ENCODE data around the gene MOV10L1. TPM values are rescaled to one million over a fixed set of nuclear protein-coding genes. Genes with fewer than 3 reads are reported as not detected.

Gene MOV10L1
- total and polyA plus RNA-seq, 9 of the 15 experiments (the other 6 are each of a cell fraction or from before 2014, with no cell fraction given) = 0.06 to 0.43 (median 0.15) TPM

GRCh38 chr22:50190182-50190940, 100.6 kb downstream of the MOV10L1 start (continued):
- TF ChIP-seq TRIM25 (IDR thresholded peaks at IDR 0.05; ENCODE audit: borderline replicate concordance) = no peak
- TF ChIP-seq DPF2 (IDR thresholded peaks at IDR 0.05) = no peak
- no peak for TF ChIP-seq MTA1 (IDR thresholded peaks at IDR 0.05; ENCODE audit: borderline replicate concordance)
- TF ChIP-seq ZC3H8 (IDR thresholded peaks at IDR 0.05) = no peak
- no peak for TF ChIP-seq ZNF695 (CRISPR knock-in tag; IDR thresholded peaks at IDR 0.05)
- no peak for TF ChIP-seq CBX3 (IDR thresholded peaks at IDR 0.05; ENCODE audit: borderline replicate concordance in 1 of 2, low read length in 2 of 2)
- peak in 1 of 2 experiments; percentile 41; a peak in 1 of 4 replicates for TF ChIP-seq MNT (conservative IDR thresholded peaks at IDR 0.05)
- TF ChIP-seq ZNF253 (CRISPR knock-in tag; conservative IDR thresholded peaks at IDR 0.05) = no peak
- peak; percentile 81 to 82 for TF ChIP-seq NRF1 (conservative IDR thresholded peaks at IDR 0.05 in 1 of 2, IDR thresholded peaks at IDR 0.05 in 1 of 2)
- TF ChIP-seq SMARCB1 (IDR thresholded peaks at IDR 0.05; ENCODE audit: insufficient read length, low read depth) = no peak
- TF ChIP-seq TCF7L2 (IDR thresholded peaks at IDR 0.05; ENCODE audit: low read depth, low read length) = no peak
- no peak for TF ChIP-seq ZNF449 (CRISPR knock-in tag; IDR thresholded peaks at IDR 0.05)
- no peak for TF ChIP-seq ASH1L (IDR thresholded peaks at IDR 0.05; ENCODE audit: borderline replicate concordance, low read depth, partially characterized antibody)
- TF ChIP-seq, protein P1, sequence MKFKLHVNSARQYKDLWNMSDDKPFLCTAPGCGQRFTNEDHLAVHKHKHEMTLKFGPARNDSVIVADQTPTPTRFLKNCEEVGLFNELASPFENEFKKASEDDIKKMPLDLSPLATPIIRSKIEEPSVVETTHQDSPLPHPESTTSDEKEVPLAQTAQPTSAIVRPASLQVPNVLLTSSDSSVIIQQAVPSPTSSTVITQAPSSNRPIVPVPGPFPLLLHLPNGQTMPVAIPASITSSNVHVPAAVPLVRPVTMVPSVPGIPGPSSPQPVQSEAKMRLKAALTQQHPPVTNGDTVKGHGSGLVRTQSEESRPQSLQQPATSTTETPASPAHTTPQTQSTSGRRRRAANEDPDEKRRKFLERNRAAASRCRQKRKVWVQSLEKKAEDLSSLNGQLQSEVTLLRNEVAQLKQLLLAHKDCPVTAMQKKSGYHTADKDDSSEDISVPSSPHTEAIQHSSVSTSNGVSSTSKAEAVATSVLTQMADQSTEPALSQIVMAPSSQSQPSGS (CRISPR knock-in tag; IDR thresholded peaks at IDR 0.05) = no peak
- no peak for TF ChIP-seq DLX4 (CRISPR knock-in tag; IDR thresholded peaks at IDR 0.05)
- peak; percentile 66 for TF ChIP-seq EP400 (IDR thresholded peaks at IDR 0.05)

Data from K562 (cell line).